Stimulated activated CD4-positive, alpha-beta T cell treated with anti-CD3 and anti-CD28 coated beads, Interleukin-2, amount 100 ng/mL, for 4 hours (primary cell): ENCODE data around the gene UNKL.

Source experiments
- DNase-seq: peaks from one replicate; pipeline ENCODE4 v3.0.0-alpha.2; 2020; ENCODE audit warnings: low read depth

UNKL gene

DNA sequence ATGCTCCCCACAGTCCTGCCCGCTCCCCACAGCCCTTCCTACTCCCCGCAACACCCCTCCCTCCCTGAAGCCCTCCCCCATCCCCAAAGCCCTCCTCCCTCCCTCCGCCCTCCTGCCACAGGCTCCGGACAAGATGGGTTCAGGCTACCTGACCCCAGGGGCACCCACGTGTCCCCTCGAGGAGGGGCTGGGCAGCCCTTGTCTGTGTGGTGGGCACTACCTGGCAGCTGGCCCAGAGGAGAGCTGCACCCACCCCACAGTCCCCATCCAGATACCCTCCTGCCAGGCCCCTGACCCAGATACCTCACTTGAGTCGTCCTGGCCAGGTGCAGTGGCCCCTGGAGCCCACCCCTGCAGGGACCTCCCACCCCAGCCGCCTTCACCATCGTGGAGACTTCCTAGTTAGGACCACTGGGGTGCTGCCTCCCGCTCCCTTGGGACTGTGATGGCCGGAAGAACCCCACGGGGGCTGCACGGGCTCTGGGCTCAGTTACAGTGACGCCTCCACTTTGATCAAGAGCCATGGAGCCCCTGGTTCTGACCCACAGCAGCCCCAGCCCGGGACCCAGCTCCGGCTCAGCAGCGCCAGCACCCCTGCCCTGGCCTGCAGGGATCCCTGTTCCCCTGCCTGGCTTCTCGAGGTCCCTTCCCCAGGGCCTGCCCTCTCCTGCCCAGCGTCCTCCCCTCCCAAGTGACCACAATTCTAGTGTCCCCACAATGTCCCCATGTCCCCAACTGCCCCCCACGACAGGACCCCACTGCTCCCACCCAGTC is 17.2 kb upstream of the UNKL start:
- no peak for DNase-seq

DNA sequence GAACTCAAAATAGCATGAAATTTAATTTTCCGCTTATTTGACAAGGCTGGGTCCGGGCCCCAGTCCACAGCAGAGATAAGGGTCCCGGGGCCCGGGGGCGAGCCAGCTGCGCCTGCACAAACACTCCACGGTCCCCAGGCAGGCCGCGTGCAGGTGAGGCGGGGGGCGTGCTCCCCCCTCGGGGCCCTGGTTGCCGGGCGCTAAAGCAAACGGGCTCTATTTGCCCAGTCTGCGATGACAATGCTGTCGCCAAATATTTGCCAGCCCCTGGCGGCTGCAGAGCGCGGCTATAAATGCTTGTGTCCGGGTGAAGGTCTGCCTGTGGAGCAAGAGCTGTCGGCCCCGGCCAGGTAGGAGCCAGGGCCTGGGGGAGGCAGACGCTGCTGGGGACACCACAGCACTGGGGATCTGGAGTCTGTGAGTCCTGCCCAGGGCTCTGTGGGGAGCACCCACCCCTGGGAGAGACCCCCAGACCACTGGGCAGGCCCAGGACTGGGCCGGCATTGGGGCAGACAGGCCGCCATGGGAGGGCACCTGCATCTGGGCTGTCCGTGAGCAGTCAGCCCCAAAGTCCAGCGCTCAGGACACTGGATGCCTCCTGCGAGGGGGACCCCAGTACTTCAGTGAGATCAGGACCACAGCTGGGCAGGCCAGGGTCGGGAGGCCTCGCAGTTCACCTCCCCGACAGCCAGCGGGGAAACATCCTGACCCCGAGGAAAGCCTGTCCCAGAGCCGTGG is 16.4 kb upstream of the UNKL start, which contains the start of gene PERCC1:
TSS of gene PERCC1 (plus strand) at position 320 of the 738 bp plus-strand sequence. CDS start 1,516 bp downstream, outside the sequence.
- DNase-seq: no peak

DNA sequence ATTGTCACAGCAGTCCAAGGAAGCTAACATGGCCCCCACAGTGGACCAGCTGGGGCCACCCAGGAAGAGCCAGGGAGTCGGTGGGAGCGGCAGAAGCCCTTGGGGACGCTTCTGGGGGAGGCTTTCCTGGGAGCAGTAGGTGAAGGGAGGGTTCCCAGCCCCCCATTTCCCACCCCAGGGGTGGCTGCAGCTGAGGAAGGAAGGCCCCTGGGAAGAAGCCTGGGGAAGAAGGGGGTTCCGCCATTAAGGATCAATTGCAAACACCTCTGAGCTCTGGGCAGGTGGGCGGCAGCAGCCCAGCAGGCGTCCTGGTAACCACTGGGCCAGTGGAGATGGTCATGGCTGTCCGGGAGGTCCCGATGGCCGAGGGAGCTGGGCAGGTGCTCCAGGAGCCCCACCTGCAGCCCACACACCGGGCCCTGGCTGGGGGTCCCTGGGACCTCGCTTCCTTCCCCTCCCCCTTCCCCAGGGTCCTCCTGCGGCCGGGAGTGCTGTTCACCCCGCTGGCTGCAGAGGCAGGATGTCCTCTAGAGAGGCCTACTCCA is 15.8 kb upstream of the UNKL start:
- no peak for DNase-seq

DNA sequence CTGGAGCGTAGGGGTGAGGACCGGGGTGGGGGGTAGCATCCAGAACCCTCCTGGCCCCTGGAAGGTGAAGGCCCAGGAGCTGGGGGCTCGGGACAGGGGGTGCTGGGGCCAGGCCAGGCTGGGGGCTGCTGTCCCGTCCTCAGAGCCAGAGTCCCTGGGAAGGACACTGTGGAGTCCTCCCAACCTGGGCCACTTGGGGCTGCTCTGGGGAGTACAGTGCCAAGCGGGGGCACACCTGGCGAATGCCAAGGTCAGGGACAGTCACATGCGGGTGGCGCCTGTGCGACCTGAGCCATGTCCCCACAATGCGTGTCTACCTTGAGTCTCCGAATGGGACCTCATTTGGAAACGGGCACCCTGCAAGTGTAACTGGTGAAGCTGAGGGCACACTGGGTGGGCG is 15.1 kb upstream of the UNKL start:
- DNase-seq: no peak

DNA sequence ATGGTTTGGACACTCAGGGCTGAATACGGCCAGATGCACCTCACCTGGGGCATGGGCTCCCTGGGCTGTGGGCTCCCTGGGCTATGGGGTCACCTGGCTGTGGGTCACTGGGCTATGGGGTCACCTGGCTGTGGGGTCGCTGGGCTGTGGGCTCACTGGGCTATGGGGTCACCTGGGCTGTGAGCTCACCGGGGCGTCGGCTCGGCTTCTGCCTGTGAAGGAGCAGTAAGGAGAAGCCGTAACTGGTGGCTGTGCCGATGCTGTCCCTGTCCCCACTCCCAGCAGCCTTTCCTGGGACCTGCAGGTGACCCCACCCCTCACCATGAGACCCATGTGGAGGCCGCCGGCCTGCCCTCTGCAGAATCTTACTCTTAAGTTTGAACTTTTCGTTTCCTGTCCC is 14.5 kb upstream of the UNKL start:
- DNase-seq: no peak

DNA sequence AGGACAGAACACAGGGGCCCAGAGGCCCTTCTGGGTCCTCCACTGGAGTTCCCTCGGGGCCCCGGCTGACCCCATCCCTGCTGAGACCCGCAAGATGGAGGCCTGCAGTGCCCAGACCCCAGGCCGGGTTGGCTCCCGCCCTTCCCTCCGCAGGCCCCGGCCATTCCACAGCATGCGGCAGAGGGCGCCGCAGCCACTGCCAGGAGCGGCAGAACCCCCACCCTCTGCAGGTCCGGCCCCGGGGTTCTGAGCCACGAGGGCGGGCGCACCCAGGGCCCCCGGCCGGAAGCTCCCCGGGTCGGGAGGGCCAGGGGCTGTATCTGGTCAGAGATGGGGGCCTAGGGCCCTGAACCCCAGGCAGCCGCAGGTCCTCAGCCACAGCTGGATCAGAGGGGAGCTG is 14.0 kb upstream of the UNKL start:
- DNase-seq: peak; percentile 11

DNA sequence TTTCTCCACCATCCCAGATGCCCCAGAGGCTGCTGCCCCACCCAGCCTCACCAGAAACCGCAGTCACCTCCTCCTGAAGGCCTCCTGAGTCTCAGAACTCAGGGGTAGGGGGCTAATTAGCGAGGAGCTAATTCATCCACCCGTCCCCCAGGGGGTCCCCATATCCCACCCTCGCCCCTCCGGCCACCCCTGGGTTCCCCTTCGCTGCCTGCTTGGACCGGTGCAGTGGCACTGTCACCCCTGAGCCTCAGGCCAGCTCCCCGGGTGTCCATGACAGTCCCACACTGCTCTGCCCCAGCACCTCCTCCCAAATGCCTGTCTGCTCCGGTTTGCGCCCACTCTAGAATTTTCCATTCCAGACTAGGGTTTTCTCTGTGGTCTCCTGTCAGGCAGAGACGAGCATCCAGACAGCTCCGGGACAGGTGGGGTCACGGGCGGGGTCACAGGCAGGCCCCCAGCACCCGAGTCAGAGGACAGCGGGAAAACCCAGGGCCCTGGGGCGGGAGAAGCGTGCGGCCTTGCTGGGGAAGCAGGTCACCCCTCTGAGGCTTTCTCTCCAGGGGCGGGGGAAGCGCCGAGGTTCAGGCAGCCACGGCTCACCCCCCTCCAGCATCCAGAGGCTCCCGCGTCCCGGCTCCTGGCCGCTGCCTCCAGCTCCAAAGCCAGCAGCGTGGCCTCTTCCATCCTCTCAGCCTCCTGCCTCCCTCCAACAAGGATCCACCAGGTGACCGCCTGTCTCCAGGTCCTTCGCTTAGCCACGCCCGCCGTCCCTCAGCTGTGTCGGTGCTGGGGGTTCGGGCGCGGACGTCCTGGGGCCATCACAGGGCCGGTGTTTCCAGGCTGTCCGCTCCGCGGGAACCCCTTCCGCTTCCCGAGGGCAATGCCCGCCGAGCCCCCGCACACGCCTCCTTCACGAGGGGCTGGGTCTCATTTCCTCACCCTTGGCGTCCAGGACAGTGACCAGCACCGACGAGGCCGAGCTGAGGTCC is 13.3 kb upstream of the UNKL start:
- DNase-seq: no peak

DNA sequence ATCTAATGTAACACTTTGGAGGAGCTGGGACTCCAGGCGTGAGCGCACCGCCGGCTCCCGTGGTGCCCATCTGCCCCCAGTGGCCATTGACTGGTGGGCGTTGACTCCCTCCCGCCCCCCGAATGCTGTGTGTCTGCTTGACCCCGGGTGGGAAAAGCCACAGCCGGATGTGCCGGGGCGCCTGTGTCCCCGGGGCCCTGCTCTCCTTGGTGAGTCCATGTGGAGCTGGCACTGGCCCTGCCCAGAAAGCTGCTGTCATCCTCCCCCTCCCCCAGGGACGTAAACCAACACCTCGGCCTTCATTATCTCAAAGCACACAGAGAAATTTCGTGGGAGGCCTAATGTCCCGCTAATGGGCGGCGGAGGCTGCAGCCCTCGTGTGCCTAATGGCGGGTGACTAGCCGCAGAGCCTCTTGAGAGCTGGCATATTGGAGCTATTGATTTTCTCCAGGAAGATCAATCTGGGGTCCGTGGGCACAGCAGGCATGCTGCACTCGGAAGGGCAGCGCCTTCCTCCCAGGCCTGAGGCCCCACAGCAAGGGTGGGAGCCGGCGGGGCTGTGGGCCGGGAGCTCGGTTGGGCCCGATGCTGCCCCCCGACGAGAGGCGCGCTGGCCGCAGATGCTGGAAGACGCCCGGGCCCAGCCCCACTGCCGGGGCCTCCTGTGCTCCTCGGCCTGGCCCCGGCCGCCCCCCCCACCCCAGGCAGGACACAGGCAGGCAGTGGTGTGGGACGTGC is 12.4 kb upstream of the UNKL start:
- DNase-seq: no peak

DNA sequence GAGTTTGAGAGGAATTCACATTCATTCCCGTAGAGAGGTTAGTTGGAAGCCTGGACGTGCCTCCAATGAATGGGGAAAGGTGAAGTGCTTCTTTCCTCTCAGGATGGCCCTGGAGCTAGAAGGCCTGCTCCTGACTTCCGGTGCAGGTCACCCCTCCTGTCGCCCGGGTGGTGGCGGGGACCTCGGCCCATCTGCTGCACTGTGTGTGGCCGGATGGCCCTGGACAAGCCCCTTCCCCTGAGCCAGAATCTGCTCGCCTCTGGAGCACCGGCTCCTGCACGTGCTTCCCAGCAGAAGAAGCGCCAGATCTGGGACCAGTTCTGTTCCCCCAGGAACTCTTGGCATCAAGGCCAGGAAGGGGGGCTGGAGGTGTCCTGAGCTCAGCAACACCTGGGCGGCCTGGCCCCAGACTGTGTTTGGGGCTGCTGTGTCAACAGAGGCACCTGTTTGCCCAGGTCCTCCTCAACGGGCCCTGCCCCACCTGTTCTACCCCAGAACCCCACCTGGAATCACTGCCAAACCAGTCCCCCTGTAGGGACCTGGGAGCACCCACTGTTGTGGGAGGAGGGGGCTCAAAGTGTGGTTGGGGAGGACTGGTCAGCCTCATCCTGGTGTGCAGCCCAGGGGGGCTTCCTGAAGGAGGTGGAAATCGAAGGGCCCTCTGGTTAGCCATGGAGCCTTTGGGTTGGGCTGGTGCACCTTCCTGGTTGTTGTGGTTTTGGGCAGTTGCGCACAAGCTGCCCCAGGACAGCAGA is 11.3 kb upstream of the UNKL start:
- DNase-seq: no peak

DNA sequence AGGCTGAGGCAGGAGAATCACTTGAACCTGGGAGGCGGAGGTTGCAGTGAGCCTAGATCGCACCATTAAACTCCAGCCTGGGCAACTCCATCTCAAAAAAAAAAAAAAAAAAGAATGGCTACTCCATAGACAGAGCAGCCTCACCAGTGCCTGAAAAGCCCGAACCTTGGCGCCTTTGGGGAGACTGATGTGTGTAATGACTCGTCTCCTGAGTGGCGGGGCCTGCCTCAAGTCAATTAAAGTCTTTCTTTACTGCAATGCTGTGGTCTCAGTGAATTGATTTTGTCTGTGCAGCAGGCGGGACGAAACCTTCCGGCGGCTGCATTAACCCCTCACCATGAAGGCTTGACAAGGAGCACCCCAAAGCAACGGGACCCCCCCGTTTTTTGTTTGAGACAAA is 9.5 kb upstream of the UNKL start:
- no peak for DNase-seq

DNA sequence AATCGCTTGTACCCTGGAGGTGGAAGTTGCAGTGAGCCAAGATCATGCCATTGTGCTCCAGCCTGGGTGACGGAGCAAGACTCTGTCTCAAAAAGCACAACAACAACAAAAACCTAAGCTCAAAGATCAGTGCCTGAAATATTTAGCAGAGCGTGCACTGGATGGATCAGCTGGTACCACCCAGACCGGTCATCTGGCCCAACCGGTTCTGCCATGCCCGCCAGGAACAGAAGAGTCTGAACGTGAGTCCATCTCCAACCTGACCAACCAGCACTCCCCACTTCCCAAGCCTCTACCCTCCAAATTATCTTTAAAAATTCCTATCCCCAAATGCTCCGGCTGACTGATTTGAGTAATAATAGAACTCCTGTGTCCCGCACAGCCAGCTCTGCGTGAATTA is 7.6 kb upstream of the UNKL start:
- DNase-seq: no peak

DNA sequence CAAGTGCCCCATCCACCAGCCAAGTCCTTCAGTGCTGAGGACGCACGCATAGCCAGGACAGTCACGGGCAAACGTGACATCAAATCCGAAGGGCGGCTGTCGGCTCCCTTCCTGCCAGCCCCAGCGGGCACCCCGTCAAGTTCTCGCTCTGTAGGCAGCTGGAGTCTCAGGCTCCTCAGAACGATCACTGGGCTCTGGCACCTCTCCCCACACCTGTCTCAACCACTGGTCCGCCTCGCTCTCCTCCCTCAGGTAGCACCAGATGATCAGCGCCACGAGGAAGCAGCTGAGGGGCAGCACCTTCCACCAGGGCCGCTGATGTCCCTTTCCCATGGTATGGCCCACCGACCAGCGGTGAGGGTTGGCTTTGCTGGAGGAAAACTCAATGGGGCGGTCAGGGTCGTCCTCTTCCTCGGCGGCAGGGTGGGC is 5.6 kb upstream of the UNKL start:
- DNase-seq: peak; percentile 10

DNA sequence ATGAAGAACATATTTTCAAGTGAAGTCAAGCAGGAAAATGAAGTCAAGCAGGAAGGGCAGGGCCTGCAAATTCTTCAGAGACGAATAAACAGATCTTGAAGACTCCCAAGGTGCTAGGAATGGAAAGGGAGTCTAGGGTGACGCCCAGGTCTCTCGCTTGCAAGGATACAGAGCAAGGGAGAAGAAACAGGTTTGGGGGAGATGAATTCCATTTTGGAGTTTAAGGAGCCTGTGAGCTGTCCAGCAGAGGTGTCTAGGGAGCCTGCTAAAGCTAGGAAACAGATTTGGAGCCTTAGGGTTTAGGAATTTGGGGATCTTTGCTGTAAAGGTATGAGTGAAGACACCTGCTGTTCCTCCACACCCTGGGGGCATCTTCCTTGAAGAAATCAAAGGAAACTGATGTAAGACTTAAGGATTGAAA is 2.0 kb upstream of the UNKL start:
- no peak for DNase-seq

DNA sequence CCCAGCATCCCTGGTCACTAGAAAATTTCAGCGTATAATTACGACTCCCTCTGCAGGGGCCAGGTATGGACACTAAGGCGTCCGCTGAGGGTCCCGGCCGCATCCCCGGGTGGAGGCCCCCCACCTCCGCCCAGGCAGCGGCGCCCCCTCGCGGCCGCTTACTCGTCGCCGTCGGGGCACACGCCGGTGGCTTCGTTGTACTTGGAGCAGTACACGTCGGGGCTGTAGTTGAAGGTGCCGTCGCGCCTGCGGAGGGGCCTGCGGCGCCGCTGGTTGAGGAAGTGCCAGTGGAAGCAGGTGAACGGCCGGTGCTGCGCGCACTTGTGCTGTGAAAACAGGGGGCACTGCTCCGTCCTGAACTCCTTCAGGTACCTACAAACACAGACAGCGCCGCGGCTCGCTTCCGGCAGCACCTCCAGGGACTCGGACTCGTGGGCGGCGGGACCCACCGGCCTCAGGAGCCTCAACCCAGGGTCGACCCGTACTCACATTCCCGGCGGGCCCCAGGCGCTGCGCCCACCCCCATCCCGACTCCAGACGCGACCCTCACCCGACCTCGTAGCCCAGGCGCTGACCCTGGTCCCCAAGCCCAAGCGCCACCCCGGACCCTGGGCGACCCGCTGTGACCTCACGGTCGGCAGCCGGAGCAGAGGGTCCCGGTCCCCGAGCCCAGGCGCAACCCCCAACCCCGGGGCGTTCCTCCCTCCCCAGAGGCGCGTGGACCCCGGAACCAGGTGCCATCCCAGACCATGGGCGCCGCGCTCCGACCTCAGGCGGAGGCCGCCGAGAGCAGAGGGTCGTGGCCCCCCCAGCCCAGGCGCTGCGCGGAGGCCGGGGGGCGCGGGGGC is 596 bp downstream of the UNKL start:
- peak; percentile 44 for DNase-seq

DNA sequence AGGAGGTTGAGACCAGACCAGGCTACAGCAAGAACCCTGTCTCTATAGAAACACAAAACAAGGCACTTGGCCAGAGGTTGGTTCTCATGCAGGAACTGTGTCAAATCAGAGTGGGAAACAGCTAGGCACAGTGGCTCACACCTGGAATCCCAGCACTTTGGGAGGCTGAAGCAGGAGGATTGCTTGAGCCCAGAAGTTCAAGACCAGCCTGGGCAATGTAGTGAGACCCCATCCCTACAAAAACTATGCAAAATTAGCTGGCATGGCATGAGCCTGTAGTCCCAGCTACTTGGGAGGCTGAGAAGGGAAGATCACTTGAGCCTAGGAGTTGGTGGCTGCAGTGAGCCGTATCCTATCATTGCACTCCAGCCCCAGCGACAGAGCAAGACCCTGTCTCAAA is 1.7 kb downstream of the UNKL start:
- no peak for DNase-seq

DNA sequence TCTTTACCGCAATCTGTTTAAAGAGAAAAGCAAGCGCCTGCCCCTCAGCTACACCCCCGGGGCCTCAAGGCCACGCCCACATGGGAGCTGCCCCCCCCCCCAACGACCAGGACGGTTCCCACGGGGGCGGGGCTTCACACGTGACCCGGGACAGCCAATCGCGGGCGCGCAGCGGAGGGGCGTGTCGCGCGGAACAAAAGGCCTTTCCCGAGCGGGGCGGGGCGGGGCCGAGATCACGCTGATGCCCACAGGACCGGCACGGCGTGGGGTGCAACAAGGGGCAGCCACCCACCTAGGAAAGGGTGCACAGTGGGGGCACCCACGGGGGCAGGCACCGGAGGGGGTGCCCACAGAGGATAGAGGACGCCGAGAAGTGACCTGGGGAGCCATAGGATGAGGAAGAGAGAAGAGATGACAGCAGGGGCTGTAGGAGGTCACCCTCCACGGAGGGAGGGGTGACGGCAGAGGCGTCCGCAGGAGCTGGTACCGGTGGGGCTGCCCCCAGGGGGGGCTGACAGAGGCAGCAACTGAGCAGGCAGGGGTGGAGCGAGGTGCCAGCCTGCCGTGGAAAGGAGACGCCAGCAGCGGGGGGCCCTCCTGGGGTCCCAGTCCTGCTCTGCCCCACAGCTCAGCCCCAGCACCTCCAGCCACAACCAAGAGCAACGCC is 6.2 kb downstream of the UNKL start:
- DNase-seq: peak; percentile 93

DNA sequence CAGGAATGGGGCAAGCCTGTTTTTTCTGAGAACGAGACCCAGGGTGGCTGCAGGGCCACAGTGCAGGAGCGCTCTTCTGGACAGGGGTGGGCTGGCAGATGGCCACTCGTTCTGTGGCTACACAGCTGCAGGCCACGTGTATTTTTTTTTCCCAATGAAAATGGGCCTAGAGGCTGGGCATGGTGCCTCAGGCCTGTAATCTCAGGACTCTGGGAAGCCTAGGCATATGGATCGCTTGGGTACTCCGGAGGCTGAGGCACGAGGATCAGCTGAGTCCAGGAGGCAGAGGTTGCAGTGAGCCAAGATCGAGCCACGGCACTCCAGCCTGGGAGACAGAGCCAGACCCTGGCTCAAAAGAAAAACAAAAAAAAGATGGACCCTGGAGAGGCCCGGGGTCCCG is 6.8 kb downstream of the UNKL start:
- DNase-seq: no peak

DNA sequence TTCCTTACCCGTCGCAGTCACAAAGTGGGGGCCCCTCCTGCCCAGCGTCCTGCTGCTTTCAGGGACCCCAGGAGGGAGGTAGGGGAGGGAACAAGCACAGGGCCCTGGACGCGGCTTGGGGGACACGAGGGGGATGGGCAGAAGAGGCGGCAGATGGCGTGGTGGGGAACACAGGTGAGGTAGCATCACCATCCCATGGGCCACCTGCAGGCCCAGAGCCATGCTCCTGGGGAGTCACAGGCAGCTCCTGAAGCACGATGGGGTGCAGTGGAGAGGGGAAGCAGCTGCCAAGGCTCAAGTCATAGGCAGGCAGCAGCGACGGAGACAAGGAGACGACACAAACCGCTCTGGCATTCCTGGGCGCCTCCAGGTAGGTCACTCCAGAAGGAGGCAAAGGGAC is 10.8 kb downstream of the UNKL start:
- no peak for DNase-seq

DNA sequence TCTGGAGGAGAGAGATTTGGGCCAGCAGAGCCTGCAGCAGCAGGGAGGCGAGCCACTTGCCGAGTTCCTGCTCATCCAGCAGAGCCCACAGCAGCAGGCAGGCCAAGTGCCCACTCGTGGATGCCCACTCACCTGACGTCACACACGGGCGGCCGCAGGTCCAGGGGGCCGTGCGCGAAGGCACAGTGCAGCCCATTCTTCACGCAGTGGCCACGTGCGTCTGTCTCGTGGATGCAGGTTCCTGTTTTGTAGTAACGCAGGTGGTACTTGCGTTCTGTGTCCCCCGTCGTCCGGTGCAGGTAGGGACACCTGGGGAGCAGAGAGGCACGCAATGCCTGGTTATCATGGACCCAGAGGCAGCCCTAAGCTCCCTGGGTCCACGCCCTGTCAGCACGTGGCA is 11.5 kb downstream of the UNKL start:
- DNase-seq: no peak
